ENCODE measurements around the gene APCDD1. TPM values are rescaled to one million over a fixed set of nuclear protein-coding genes. Genes with fewer than 3 reads are reported as not detected.
A peak's percentile ranks its signal among the peaks of the same experiment; 100 is the strongest.

The APCDD1 gene
- 13.0 TPM for polyA plus RNA-seq (2013, experiment 1 of 2; ENCODE audit: insufficient read length)
- polyA plus RNA-seq (2013, experiment 2 of 2; ENCODE audit: insufficient read length): 12.9 TPM

DNA sequence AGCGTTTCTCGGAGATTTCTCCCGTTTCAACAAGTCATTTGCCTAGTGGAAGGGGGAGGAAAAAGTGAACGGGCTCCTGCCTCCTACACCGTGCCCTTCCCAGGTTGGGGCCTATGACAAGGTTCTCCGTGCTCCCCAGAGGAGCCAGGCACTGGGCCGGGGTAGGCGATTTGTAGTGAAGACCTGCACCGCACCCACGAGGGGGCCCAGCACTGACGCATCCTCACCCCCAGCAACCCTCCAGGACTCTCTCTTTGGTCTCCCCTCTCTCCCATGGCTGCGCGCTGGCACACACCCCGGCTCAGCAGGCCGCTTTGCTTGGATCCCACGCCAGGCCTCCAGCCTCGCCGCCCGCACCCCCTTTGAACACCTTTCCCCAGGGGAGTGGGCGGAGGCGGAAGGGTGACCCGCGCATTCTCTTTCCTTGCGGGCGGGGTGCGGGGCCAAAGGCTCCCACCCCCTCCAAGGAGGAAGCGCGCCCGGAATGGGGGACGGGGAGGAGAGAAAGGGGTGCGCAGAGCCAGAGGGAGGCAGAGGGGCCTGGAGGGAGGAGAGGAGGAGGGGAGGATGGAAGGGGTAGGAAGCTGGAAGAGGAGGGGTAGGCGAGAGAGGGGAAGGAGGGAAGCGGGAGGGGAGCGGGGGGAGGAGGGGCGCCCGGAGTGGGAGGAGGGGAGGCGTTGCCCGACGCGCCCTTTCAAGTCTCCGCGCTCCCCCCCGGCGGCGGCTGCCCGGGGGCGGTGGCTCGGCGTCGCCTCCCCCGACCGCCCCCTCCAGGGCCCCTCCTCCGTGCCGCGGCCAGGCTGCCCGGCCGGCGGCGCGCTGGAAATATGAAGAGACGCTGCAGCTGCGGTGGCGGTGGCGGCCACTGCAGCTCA lies at the start of gene APCDD1:
TSS of gene APCDD1 (plus strand) at position 830 of the 875 bp plus-strand sequence. CDS start 347 bp downstream, outside the sequence.
- DNase-seq: peak; percentile 57

DNA sequence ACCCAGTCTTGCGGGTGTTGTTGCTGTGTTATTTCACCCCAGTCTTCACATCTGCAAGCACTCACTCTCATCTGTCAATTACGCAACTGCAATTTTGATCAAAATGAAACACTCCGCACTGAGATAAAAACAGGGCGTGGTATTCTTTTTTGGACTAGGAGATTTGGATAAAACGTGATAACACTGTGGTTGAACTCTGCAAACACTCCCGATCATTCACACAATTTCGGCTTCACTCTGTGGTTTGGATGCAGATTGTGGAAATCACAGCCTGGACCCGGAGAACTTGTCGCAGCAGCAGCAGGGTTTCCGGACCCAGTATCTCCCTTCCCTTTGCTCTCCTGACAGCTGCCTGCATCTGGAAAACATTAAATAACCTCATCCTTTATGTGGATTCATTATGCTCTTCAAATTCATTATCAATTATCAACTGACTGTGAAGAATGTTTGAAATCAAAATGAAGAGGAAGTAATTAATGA lies 49.4 kb upstream of the APCDD1 start:
- no peak for DNase-seq

DNA sequence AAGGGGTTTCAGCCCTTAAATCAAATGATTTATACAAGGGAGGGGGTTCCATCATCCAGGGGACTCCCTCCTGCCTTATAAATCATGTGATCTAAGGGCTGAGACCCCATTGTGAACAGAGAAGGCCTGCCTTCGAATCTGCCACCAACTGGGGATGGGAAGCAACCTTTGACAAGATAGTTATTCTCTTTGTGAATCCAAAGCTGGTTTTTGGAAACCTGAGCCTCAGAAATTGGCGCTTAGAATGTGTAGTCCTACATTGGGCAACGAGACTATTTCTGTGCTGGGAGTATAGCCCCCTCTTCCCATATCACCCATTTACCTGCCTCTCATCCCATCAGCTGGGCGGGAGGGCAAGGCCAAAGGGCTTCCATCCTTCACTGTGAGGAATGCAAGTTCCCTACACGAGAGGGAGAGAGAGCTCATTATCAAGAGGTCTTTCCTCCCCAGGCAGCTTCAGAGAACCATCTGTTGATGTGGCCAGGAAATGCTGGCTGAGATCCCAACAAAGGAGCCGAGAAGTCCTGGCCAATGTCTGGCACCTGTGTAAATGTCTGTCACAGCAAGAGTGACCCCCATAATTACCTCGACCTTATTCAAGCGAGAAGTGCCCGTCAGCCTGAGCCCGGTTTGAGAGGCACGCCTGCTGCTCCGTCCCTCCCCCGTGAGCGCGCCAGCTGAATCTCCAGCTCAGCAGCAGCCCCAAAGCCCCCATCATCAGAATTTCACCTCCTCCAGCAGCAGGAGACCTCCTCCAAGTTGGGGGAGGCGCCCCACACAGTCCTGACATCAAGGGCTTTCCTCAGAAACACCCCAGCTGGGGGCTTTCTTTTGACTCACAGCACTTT lies 48.4 kb upstream of the APCDD1 start:
- DNase-seq: no peak

DNA sequence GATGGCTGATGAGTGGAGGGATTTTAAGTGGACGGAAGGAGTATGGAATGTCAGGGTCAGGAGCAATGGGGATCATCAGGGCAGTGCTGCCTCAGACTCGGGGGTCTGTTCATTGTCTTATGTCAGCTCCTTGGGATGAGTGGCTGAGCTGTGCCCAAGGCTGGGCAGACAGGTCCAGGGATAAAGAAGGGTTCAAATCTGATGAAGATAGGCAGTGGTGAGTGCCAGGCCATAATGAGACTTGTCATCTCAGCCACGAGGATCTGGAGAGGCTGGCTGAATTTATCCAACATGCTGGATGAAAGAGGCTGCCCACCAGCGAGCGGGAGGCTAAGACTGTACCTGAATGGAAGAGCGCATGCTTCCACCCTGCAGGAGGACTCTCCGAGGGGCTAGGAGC lies 46.3 kb upstream of the APCDD1 start:
- no peak for DNase-seq

DNA sequence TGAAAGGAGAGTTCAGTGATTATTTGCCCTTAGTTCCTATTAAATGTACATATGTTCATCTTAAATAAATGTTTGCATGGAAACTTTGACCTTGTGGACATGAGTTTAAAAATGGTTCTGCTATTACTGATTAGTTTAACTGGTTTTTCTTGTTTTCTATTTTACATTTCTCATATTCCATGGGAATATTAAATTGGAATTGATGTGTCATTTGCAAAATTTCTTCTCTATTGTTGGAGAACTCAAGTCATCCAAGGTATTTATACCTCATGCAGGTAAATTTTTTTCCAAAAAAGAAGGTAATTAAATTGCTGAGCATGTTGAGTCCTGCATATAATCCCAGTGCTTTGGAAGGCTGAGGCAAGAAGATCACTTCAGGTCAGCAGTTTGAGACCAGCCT lies 45.4 kb upstream of the APCDD1 start:
- no peak for DNase-seq

DNA sequence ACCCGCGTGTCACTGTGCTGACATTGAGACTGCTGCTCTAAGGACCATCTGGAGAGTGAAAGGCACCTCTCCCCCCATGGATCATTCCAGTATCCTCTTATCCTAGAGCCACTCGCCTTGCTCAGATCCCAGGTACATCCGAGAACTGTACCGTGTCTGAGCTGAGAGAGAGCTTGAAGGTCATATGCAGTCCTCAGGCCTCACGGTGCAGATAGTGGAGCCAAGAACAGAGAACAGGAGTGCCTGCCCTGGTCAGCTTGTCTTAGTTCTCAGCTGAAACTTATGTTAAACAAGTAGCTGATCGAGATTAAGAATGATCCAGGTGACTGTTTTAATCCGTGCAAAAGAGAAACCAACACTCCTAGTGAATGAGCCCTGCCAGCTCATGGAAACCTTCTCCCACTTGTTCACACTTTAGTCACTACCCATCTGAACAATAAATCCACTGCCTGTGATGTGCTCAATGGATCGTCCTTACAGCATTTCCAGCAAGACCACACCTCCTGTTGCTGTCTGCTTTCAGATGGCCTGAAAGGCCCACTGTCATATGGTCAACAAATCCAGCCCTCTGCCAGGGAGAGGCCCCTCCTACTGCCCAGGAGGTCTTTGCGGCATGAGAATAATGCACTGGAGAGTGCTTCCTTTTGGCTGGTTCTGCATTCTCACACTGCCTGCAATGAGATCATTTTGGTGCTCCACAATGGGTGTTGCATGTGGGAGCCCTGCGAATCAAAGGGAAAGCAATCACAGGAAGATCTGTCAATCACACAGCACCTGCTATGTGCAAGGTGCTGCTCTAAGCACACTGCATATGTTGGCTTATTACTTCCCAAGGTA lies 43.7 kb upstream of the APCDD1 start:
- DNase-seq: peak; percentile 61

DNA sequence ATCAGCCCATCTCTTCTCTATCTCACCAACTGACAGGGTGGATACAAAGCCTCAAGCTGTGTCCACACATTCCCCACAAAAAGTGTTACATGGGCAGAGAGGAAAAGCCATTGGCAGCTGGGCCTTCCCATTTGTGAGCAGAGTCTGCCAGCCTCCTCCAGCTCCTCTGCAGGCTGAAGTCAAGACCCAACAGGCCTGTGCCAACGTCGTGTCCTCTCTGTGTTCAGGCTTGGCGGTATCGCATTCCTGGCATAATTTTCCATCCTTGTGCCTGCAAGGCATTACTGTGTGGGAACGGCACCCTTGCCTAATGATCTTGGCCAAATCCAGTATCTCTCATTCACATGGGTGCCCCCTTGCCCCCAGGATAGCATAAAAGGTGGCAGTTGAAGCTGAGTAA lies 41.5 kb upstream of the APCDD1 start:
- DNase-seq: no peak

DNA sequence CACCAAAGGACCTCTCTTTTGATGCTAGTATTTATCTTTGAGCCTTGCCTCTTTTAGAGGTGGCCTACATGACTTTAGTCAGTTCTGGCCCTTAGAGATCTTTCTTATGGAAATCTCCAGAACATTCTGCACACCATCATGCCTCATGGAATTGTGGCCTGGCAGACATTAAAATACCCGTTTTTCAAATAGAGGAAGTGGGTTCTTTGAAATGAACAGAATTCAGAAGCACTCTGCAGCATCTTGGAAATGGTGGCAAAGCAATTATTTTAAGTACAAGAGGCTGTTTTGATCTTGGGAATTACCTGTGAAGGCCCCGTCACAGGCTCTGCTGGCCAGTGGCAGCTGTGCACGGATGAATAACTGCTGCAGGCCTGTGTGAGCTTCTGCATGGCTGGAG lies 40.7 kb upstream of the APCDD1 start:
- DNase-seq: no peak

DNA sequence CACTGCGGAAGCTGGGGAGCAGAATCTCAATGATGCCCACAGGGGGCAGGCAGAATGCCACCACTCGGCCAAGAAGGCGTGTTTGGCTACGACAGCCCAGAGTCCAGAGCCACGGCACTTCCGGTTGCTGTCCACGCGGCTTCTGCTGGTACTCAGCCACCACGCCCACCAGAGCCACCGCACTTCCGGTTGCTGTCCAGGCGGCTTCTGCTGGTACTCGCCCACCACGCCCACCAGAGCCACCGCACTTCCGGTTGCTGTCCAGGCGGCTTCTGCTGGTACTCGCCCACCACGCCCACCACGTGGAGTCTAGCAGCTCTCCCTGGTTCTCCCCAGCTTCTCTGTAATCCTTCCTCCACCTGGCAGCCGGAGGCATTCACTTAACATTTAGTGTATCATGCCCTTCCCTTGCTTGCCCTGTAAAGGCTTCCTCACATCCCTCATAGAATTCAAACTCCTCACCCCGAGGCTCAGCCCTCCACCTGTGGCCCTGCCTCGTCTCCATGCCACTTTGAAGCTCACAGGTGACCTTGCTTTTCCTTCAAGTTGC lies 40.1 kb upstream of the APCDD1 start:
- DNase-seq: no peak

DNA sequence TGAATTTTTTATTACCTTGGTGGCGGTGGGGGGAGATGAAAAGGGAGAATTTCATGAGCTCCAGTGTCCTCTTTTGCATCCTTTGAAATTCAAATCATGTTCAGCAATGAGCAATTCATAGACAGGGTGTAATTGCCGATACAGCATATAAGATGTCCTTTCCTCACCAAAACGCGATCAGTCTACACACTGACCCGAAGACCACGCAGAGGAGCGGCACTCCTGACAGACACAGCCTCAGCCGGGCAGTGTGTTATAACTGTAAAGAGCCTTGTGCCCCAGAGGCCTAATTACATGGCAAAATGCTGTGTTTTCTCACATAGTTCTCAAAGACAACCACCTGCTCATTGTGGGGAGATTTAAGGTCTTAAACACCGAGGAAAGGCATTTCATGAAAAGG lies 38.4 kb upstream of the APCDD1 start:
- DNase-seq: no peak

DNA sequence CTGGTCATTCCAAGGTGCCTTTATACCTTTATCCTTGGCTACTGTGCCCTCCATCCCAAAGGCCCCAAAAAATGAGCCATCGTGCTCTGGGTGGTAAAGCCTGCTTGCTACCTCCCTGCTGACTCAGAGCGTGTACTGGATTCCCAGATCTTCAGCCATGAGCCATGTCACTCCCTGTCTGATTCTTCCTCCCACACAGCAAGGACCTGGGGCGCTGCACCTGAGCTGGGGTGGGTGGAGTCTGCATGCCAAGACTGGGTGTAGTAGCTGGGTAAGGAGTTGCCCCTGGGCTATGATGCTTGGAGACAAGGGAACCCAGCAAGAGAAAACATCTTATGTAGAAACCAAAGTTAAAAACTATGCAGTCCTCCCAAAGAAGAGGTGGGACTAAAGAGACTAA lies 37.2 kb upstream of the APCDD1 start:
- DNase-seq: no peak

DNA sequence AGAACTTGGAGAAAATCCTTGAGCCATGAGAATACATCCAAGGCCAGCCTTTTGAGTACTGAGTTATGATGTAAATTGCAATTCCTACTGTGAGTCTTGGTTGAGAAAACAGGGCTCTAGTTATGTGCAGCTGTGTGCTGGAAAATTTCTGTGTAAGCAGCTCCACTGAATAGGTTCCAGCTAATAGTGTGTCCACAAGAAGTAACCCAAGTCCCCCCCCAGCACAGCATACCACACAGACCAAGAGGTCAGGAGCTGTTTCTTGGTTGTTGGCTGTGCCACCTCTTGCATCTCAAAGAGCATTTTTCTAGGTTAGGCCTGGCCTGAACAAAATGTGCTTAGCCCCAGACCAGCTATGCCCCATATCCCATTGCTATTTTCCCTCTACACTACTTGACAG lies 36.8 kb upstream of the APCDD1 start:
- DNase-seq: no peak

DNA sequence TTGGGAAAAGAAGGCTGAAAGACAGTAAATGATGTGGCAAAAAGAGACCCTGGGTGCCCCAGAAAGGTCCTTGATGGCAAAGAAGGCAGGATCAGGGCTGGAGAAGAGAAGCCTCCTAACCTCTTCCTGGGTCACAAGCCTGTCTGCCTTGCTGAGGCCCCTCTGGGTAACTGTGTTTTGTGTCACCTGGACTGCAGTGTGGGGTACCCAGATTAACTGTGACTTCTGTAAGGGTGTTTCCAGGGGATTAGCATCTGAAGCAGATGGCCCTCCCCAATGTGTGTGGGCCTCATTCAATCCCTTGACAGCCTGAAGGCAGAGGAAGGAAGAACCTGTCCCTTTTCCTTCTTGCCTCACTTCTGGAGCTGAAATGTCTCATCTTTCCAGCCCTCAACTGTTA lies 35.6 kb upstream of the APCDD1 start:
- DNase-seq: no peak

DNA sequence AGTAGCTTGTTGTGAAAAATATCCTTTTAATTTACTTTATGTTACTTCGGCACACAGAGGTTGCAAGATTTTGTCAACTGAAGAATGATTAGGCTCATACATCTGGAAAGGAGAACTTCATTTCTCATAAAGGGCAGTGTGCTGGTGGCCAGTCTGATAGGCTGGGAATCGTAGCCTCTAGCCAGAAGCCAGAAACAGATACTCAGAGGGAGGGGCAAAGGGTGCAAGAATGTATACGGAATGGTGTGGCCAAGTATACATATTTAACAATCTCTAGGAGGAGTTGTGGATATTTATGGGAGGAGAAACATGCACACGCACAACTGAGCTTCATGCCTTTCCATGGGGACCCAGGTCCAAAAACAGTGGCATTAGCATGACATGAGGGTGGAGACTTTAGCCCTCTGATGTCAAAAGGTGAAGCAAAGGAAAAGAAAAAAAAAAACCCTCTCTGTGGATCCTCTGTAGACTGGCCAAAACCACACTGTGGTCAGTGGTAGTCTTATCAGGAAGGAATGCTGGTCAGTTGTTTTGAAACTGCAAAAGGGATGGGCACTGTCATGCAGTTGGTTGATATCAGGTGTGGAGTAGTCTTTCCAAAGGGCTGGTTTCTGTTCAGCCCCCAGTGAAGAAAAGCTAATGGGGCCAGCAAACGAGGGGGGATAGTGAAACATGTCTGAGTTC lies 34.9 kb upstream of the APCDD1 start:
- no peak for DNase-seq

DNA sequence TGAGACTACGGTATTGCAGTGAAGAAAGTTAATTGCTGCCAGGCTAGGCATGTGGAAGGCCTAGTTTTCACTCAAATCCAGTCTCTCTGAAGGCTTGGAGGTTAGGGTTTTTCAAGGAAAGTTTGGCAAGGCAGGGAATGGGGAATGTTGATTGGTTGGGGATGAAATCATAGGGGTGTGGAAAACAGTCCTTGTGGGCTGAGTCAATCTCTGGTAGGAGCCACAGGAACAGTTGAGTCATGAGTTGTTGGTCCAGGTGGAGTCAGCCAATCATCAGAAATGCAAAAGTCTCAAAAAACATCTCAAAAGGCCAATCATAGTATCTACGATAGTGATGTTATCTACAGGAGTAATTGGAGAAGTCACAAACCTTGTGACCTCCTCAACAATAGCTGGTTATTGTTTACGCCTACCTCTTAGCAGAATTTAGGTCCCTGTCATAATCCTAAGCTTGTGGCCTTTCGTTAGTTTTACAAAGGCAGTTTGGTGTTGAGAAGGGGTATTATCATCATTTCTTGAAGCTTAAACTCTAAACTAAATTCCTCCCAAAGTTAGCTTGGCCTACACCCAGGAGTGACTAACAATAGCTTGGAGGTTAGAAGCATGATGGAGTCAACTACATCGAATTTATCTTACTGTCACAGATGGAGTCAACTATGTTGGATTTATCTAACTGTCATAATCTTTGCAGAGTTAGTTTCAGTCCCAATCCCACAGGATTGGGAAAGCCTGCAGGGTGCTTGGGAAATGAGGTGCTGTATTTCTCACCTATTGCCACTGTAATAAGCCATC lies 33.7 kb upstream of the APCDD1 start:
- DNase-seq: peak; percentile 82

DNA sequence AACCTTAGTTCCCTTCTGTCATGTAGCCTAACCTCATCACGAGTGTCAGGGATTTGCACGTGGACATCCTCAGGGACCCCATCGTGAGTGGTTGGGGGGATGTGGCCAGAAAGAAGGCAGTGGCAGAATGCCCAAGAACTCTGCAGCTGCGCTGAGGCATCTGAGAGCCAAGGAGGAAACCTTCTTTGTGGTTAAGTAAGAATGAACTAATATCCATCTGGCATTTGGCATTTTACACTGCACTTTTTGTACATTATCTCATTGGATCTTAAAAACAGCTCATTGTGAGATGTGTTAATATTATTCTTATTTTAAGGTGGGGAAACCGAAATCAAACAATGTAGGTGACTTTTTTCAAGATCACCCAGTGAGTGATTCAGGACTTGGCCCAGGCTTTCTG lies 32.6 kb upstream of the APCDD1 start:
- peak; percentile 87 for DNase-seq

DNA sequence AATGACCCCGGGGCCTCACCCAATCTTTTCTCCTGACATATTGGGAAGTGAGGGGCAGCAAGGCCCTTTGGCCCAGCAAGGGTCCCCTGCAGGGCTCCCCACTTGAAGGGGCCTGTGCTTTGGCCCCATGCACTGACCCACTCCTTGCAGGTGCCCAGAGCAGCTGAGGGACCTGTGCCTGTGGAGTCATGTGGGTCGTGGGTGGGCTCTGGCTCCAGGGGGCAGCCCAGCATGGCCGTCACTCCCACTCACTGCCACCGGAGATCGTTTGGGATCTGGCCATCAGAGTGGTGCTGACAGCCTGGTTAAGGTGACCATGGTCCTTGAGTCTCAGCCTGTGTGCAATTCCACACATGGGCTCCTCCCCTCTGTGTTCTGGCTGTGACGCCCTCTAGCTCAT lies 31.7 kb upstream of the APCDD1 start:
- DNase-seq: no peak

DNA sequence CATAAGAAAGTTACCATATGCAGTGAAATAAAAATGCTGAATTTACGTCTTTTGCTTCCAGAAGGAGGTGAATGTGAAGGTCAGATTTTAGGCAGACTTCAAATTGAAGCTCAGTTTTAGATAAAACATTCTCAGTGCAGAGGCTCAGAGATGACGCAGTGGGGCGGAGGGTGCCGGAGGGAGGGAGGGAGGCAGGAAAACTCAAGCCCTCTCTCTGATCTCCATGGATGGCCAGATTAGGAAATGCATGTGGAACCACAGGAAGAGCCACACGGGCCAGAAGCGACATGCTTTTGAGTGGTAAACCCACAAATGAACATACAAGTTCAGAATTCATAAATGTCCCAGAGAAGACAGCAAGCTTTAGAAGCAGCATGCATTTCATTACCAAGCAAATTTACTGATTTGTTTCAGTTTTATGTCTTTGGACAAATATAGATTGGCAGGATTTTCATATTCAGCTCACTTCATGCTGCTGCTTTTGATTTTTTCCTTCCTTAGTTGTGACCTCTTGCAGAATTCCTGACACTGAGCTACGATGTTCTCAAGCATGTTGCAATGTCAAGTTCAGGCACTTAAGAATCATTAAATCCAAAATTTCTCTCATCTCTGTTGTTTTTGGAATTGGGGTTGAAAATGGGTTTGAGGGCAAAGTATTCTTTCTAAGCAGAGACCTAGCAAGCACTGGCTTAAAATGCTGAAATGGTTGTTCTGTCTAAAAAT lies 29.7 kb upstream of the APCDD1 start:
- DNase-seq: no peak

DNA sequence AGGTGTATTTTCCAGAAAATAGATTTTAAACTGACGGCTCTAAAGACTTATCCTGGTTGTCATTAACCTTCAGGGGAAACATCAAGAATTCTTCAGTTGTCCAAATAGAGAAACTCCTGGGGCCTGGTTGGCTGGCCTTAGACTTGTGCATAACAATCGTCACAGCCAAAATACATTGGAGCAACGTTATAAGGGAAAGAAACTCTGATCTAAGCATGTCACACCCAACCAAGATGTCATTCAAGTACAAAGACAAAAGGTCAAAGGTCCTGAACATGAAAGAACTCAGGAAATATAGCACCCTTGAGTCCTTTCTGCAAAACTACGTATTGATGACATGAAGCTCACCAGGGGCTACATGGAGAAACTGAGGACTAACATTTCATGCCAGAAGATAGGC lies 23.8 kb upstream of the APCDD1 start:
- no peak for DNase-seq

DNA sequence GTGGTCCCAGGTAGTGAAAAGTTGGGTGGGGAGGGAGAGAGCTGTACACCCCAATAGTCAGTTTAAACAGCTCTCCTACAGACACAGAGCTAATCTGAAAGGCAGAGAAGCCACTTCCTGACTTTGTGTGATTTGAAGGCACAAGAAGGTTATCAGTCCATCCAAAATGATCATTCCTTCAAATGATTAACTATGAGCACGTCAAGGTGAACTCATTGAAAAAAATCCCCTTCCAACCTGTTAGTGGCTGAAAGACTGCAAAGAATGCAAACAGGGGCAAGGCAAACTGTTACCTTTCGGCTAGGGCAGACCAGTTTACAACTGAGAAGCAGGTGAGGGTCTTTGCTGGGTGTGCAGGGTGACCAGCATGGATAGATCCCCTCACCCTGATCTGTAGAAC lies 22.8 kb upstream of the APCDD1 start:
- DNase-seq: no peak
